HEK293 (cell line): ENCODE data around the gene CST9L.

Source experiments
- CTCF ChIA-PET: fragments of 350-600 bp; formaldehyde crosslinking; extraction: SDS; loops from one replicate; lab custom pipeline; 2021; ENCODE audit warnings: antibody characterized with exemption; lab: Yijun Ruan, JAX
- POLR2A ChIA-PET: fragments of 300-600 bp; formaldehyde crosslinking; extraction: SDS; loops from one replicate; lab custom pipeline; 2020; ENCODE audit warnings: antibody characterized with exemption, inconsistent platforms; lab: Yijun Ruan, JAX
- H3K27ac ChIP-seq: fragments of 200-500 bp; sonication (Bioruptor generic); 2 replicates; pipeline ENCODE4 v1.5.1; 2014; ENCODE audit warnings: low read depth, low read length, control low read depth, inconsistent platforms; ENCODE audit errors: extremely low read depth
- H3K36me3 ChIP-seq, 2 experiments: fragments of 200-500 bp in 1 of 2; sonication (Bioruptor generic) in 1 of 2; 1 replicate in 1 of 2; 2 replicates in 1 of 2; pipeline ENCODE4 v1.5.1; 2014 to 2017; ENCODE audit warnings: inconsistent platforms in 2 of 2, low read length in 2 of 2; ENCODE audit not compliant: control insufficient read depth in 2 of 2, insufficient read depth in 1 of 2
- H3K4me1 ChIP-seq: fragments of 200-500 bp; sonication (Bioruptor generic); 2 replicates; pipeline ENCODE4 v1.5.1; 2014; ENCODE audit warnings: mild to moderate bottlenecking, low read length, inconsistent platforms; ENCODE audit not compliant: control insufficient read depth, insufficient read depth
- H3K4me3 ChIP-seq: 2 replicates; pipeline ENCODE4 v1.5.1; 2011; ENCODE audit warnings: low read depth, mild to moderate bottlenecking, control low read depth, low read length, moderate library complexity
- H3K9me3 ChIP-seq: fragments of 200-500 bp; sonication (Bioruptor generic); 2 replicates; pipeline ENCODE4 v1.5.1; 2014; ENCODE audit warnings: low read depth, low read length, inconsistent platforms; ENCODE audit not compliant: control insufficient read depth, insufficient read depth
- AEBP2 ChIP-seq: fragments of 450-650 bp; formaldehyde crosslinking; IDR thresholded peaks from 2 replicates; pipeline ENCODE4 v1.5.1; 2016; ENCODE audit warnings: missing biosample characterization, missing genetic modification characterization, borderline replicate concordance
- ELK4 ChIP-seq: IDR thresholded peaks from 2 replicates; pipeline ENCODE4 v1.6.1; 2011; ENCODE audit warnings: mild to moderate bottlenecking, low read depth, low read length, borderline replicate concordance
- KLF9 ChIP-seq: fragments of 450-650 bp; formaldehyde crosslinking; IDR thresholded peaks from 2 replicates; pipeline ENCODE4 v1.5.1; 2016; ENCODE audit warnings: missing biosample characterization, missing genetic modification characterization, low read depth
- RBAK ChIP-seq: fragments of 450-650 bp; formaldehyde crosslinking; IDR thresholded peaks from 2 replicates; pipeline ENCODE4 v1.5.1; 2016; ENCODE audit warnings: missing biosample characterization, missing genetic modification characterization
- SCRT1 ChIP-seq: fragments of 450-650 bp; formaldehyde crosslinking; IDR thresholded peaks from 2 replicates; pipeline ENCODE4 v1.5.1; 2016; ENCODE audit warnings: missing biosample characterization, missing genetic modification characterization, borderline replicate concordance
- SETDB1 ChIP-seq: IDR thresholded peaks from one replicate; pipeline ENCODE4 v1.6.1; 2017; ENCODE audit warnings: mild to moderate bottlenecking, low read length, moderate library complexity, mixed read lengths; ENCODE audit not compliant: insufficient read length
- ZBTB21 ChIP-seq: fragments of 450-650 bp; formaldehyde crosslinking; IDR thresholded peaks from 2 replicates; pipeline ENCODE4 v1.5.1; 2017; ENCODE audit warnings: missing biosample characterization, missing genetic modification characterization
- ZFP37 ChIP-seq: fragments of 450-650 bp; formaldehyde crosslinking; IDR thresholded peaks from 2 replicates; pipeline ENCODE4 v1.5.1; 2016; ENCODE audit warnings: missing biosample characterization, missing genetic modification characterization
- ZFP41 ChIP-seq: fragments of 450-650 bp; formaldehyde crosslinking; IDR thresholded peaks from 2 replicates; pipeline ENCODE4 v1.5.1; 2016; ENCODE audit warnings: missing biosample characterization, missing genetic modification characterization, borderline replicate concordance
- ZNF10 ChIP-seq: fragments of 450-650 bp; formaldehyde crosslinking; IDR thresholded peaks from 2 replicates; pipeline ENCODE4 v1.5.1; 2017; ENCODE audit warnings: missing biosample characterization, missing genetic modification characterization
- ZNF112 ChIP-seq: fragments of 450-650 bp; formaldehyde crosslinking; IDR thresholded peaks from 2 replicates; pipeline ENCODE4 v1.5.0; 2017; ENCODE audit warnings: missing biosample characterization, missing genetic modification characterization
- ZNF155 ChIP-seq: fragments of 450-650 bp; formaldehyde crosslinking; IDR thresholded peaks from 2 replicates; pipeline ENCODE4 v1.5.1; 2016; ENCODE audit warnings: missing biosample characterization, missing genetic modification characterization
- ZNF184 ChIP-seq: fragments of 450-650 bp; IDR thresholded peaks from 2 replicates; pipeline ENCODE4 v1.5.1; 2018; ENCODE audit warnings: missing biosample characterization, mild to moderate bottlenecking, missing genetic modification characterization
- ZNF2 ChIP-seq: fragments of 450-650 bp; formaldehyde crosslinking; IDR thresholded peaks from 2 replicates; pipeline ENCODE4 v1.5.1; 2016; ENCODE audit warnings: missing biosample characterization, missing genetic modification characterization
- ZNF26 ChIP-seq: fragments of 450-650 bp; formaldehyde crosslinking; IDR thresholded peaks from 2 replicates; pipeline ENCODE4 v1.5.1; 2016; ENCODE audit warnings: missing biosample characterization, missing genetic modification characterization
- ZNF280C ChIP-seq: fragments of 450-650 bp; formaldehyde crosslinking; IDR thresholded peaks from 2 replicates; pipeline ENCODE4 v1.5.1; 2016; ENCODE audit warnings: missing biosample characterization, missing genetic modification characterization
- ZNF391 ChIP-seq: fragments of 450-650 bp; formaldehyde crosslinking; IDR thresholded peaks from 2 replicates; pipeline ENCODE4 v1.5.1; 2016; ENCODE audit warnings: low read depth, missing biosample characterization, missing genetic modification characterization, borderline replicate concordance
- ZNF423 ChIP-seq: fragments of 450-650 bp; formaldehyde crosslinking; IDR thresholded peaks from 2 replicates; pipeline ENCODE4 v1.5.1; 2016; ENCODE audit warnings: missing biosample characterization, missing genetic modification characterization
- ZNF510 ChIP-seq: fragments of 450-650 bp; formaldehyde crosslinking; IDR thresholded peaks from 2 replicates; pipeline ENCODE4 v1.5.1; 2018; ENCODE audit warnings: mild to moderate bottlenecking, missing genetic modification characterization, missing biosample characterization; ENCODE audit not compliant: insufficient replicate concordance
- ZNF514 ChIP-seq: fragments of 450-650 bp; formaldehyde crosslinking; IDR thresholded peaks from 2 replicates; pipeline ENCODE4 v1.5.1; 2016; ENCODE audit warnings: missing biosample characterization, missing genetic modification characterization
- ZNF521 ChIP-seq: fragments of 450-650 bp; formaldehyde crosslinking; IDR thresholded peaks from 2 replicates; pipeline ENCODE4 v1.5.1; 2017; ENCODE audit warnings: missing biosample characterization, mild to moderate bottlenecking, missing genetic modification characterization
- ZNF555 ChIP-seq: fragments of 450-650 bp; formaldehyde crosslinking; conservative IDR thresholded peaks from 2 replicates; pipeline ENCODE4 v1.5.1; 2017; ENCODE audit warnings: missing biosample characterization, mild to moderate bottlenecking, missing genetic modification characterization, inconsistent platforms
- ZNF600 ChIP-seq: fragments of 450-650 bp; formaldehyde crosslinking; IDR thresholded peaks from 2 replicates; pipeline ENCODE4 v1.5.1; 2016; ENCODE audit warnings: missing biosample characterization, missing genetic modification characterization
- ZNF629 ChIP-seq: fragments of 450-650 bp; formaldehyde crosslinking; IDR thresholded peaks from 2 replicates; pipeline ENCODE4 v1.5.1; 2017; ENCODE audit warnings: missing biosample characterization, missing genetic modification characterization
- ZNF777 ChIP-seq: fragments of 450-650 bp; formaldehyde crosslinking; IDR thresholded peaks from 2 replicates; pipeline ENCODE4 v1.5.1; 2017; ENCODE audit warnings: missing biosample characterization, missing genetic modification characterization, borderline replicate concordance
- ZNF791 ChIP-seq: fragments of 450-650 bp; formaldehyde crosslinking; IDR thresholded peaks from 2 replicates; pipeline ENCODE4 v1.5.1; 2016; ENCODE audit warnings: missing biosample characterization, missing genetic modification characterization
- ZNF843 ChIP-seq: fragments of 450-650 bp; formaldehyde crosslinking; IDR thresholded peaks from 2 replicates; pipeline ENCODE4 v1.5.1; 2016; ENCODE audit warnings: missing biosample characterization, missing genetic modification characterization
- ZSCAN23 ChIP-seq: fragments of 450-650 bp; formaldehyde crosslinking; IDR thresholded peaks from 2 replicates; pipeline ENCODE4 v1.5.1; 2016; ENCODE audit warnings: missing biosample characterization, missing genetic modification characterization

Gene CST9L

GRCh38 chr20:23564927-23565326 is 3.4 kb downstream of the CST9L start:
- POLR2A ChIA-PET, result no interaction called here
- CTCF ChIA-PET, result no interaction called here
- Histone ChIP-seq H3K9me3 (no peaks in the 10 kb centered on the region), H3K4me3 (no peak overlapping the region), H3K36me3 (no peaks in the 10 kb centered on the region), H3K27ac (no peak overlapping the region), H3K4me1 (no peaks in the 10 kb centered on the region)
- TF ChIP-seq ZFP37 (no peak), ZNF521 (no peak), ZNF510 (tag by site-specific recombination) (no peak), ZSCAN23 (no peak), ZNF600 (tag by site-specific recombination) (no peak), KLF9 (no peak), ZNF184 (tag by site-specific recombination) (no peak), ZFP41 (no peak), ZNF514 (no peak), ZNF391 (tag by site-specific recombination) (no peak), ZNF423 (no peak), AEBP2 (tag by site-specific recombination) (no peak), ZNF777 (tag by site-specific recombination) (no peak), ELK4 (no peak), ZNF843 (tag by site-specific recombination) (no peak)

GRCh38 chr20:23562721-23563342 is 5.5 kb downstream of the CST9L start:
- POLR2A ChIA-PET, result no interaction called here
- Histone ChIP-seq H3K27ac (no peak overlapping the region), H3K4me3 (no peak overlapping the region), H3K36me3 (no peaks in the 10 kb centered on the region), H3K9me3 (no peaks in the 10 kb centered on the region), H3K4me1 (no peaks in the 10 kb centered on the region)
- no peak for TF ChIP-seq SCRT1 (tag by site-specific recombination)
- no peak for TF ChIP-seq ZNF280C (tag by site-specific recombination)
- TF ChIP-seq ZNF26 (tag by site-specific recombination), result no peak
- TF ChIP-seq RBAK (tag by site-specific recombination), result no peak
- no peak for TF ChIP-seq ZNF791
- TF ChIP-seq ZBTB21 (tag by site-specific recombination), result no peak
- TF ChIP-seq ZNF10 (tag by site-specific recombination), result no peak
- TF ChIP-seq SETDB1, result no peak
- no peak for TF ChIP-seq ZNF2 (tag by site-specific recombination)
- TF ChIP-seq ZNF555 (tag by site-specific recombination), result no peak
- no peak for TF ChIP-seq ZNF155
- TF ChIP-seq ZNF112 (tag by site-specific recombination), result no peak
- TF ChIP-seq ZNF629, result no peak
- CTCF ChIA-PET, result no interaction called here
